HL-60 (cell line): Measurements from ENCODE around the gene CENPP.

ENCODE experiments used
- DNase-seq, 2 experiments: peaks; one replicate each; pipeline ENCODE4 v3.0.0-alpha.2; 2010 to 2020; ENCODE audit warnings: low read depth in 1 of 2, low spot score in 1 of 2
- H3K27ac ChIP-seq: fragments of 250-450 bp; sonication (Bioruptor Pico); replicated peaks from 2 replicates; pipeline ENCODE4 v1.5.1; 2020; ENCODE audit warnings: mild to moderate bottlenecking, moderate library complexity
- H3K27me3 ChIP-seq: fragments of 250-450 bp; sonication (Bioruptor Pico); 2 replicates; pipeline ENCODE4 v1.5.1; 2021; ENCODE audit warnings: mild to moderate bottlenecking, moderate library complexity; ENCODE audit not compliant: insufficient read depth, poor library complexity, severe bottlenecking
- H3K4me3 ChIP-seq: replicated peaks from 2 replicates; pipeline ENCODE4 v1.5.1; 2011; ENCODE audit warnings: mild to moderate bottlenecking, control low read depth, low read length; ENCODE audit not compliant: insufficient read depth
- GABPA ChIP-seq: IDR thresholded peaks from 2 replicates; pipeline ENCODE4 v1.6.1; 2012; ENCODE audit warnings: low read depth
- POLR2AphosphoS5 ChIP-seq: IDR thresholded peaks from 2 replicates; pipeline ENCODE4 v1.6.1; 2012; ENCODE audit warnings: low read depth
- SPI1 ChIP-seq: IDR thresholded peaks from 2 replicates; pipeline ENCODE4 v1.6.1; 2012; ENCODE audit warnings: low read depth, mild to moderate bottlenecking, borderline replicate concordance
- TF ChIP-seq, protein P1 (sequence below): IDR thresholded peaks from one replicate; pipeline ENCODE4 v1.5.1; 2011; ENCODE audit warnings: low read length, control low read depth, inconsistent platforms; ENCODE audit not compliant: insufficient read depth
- TF ChIP-seq, protein P2 (sequence below): IDR thresholded peaks from 2 replicates; pipeline ENCODE4 v1.6.1; 2012; ENCODE audit warnings: low read depth; ENCODE audit not compliant: insufficient replicate concordance

Gene CENPP

DNA sequence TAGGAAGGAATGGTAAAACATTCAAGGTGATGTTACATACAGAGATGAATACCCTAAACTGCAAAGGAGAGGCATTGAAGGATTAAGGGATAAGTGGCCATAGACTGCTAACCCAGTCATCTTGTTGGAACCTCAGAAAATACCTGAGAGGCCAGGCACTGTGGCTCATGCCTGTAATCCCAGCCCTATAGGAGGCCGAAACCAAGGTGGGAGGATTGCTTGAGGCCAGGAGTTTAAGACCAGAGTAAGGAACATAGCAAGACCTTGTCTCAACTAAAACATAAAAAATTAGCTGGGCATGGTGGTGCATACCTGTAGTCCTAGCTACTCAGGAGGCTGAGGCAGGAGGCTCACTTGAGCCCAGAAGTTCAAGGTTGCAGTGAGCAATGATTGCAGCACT, 199.1 kb downstream of the CENPP start:
- H3K27me3 ChIP-seq: no peaks in the 10 kb centered on the region
- TF ChIP-seq, protein P1, sequence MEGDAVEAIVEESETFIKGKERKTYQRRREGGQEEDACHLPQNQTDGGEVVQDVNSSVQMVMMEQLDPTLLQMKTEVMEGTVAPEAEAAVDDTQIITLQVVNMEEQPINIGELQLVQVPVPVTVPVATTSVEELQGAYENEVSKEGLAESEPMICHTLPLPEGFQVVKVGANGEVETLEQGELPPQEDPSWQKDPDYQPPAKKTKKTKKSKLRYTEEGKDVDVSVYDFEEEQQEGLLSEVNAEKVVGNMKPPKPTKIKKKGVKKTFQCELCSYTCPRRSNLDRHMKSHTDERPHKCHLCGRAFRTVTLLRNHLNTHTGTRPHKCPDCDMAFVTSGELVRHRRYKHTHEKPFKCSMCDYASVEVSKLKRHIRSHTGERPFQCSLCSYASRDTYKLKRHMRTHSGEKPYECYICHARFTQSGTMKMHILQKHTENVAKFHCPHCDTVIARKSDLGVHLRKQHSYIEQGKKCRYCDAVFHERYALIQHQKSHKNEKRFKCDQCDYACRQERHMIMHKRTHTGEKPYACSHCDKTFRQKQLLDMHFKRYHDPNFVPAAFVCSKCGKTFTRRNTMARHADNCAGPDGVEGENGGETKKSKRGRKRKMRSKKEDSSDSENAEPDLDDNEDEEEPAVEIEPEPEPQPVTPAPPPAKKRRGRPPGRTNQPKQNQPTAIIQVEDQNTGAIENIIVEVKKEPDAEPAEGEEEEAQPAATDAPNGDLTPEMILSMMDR: no peak
- TF ChIP-seq SPI1 (no peak), GABPA (no peak), POLR2AphosphoS5 (no peak)
- TF ChIP-seq, protein P2, sequence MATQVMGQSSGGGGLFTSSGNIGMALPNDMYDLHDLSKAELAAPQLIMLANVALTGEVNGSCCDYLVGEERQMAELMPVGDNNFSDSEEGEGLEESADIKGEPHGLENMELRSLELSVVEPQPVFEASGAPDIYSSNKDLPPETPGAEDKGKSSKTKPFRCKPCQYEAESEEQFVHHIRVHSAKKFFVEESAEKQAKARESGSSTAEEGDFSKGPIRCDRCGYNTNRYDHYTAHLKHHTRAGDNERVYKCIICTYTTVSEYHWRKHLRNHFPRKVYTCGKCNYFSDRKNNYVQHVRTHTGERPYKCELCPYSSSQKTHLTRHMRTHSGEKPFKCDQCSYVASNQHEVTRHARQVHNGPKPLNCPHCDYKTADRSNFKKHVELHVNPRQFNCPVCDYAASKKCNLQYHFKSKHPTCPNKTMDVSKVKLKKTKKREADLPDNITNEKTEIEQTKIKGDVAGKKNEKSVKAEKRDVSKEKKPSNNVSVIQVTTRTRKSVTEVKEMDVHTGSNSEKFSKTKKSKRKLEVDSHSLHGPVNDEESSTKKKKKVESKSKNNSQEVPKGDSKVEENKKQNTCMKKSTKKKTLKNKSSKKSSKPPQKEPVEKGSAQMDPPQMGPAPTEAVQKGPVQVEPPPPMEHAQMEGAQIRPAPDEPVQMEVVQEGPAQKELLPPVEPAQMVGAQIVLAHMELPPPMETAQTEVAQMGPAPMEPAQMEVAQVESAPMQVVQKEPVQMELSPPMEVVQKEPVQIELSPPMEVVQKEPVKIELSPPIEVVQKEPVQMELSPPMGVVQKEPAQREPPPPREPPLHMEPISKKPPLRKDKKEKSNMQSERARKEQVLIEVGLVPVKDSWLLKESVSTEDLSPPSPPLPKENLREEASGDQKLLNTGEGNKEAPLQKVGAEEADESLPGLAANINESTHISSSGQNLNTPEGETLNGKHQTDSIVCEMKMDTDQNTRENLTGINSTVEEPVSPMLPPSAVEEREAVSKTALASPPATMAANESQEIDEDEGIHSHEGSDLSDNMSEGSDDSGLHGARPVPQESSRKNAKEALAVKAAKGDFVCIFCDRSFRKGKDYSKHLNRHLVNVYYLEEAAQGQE: no peak
- H3K4me3 ChIP-seq: no peak overlapping the region
- no peak for DNase-seq
- no peak overlapping the region for H3K27ac ChIP-seq

DNA sequence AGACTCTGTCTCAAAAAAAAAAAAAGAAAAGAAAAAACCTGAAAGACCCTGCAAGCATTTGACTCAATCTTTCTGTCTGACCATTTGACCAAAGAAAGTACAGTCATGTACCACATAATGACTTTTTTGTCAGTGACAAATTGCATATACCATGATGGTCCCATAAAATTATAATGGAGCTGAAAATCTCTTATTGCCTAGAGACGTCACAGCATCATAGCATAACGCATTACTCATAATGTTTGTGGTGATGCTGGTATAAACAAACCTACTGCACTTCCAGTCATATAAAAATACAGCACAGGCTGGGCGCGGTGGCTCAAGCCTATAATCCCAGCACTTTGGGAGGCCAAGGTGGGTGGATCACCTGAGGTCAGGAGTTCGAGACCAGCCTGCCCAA, 199.6 kb downstream of the CENPP start:
- H3K27ac ChIP-seq: no peak overlapping the region
- DNase-seq: no peak
- H3K4me3 ChIP-seq: no peak overlapping the region
- H3K27me3 ChIP-seq: no peaks in the 10 kb centered on the region
- no peak for TF ChIP-seq SPI1
- TF ChIP-seq, protein P2: no peak
- no peak for TF ChIP-seq GABPA
- TF ChIP-seq, protein P1: no peak
- TF ChIP-seq POLR2AphosphoS5: no peak

DNA sequence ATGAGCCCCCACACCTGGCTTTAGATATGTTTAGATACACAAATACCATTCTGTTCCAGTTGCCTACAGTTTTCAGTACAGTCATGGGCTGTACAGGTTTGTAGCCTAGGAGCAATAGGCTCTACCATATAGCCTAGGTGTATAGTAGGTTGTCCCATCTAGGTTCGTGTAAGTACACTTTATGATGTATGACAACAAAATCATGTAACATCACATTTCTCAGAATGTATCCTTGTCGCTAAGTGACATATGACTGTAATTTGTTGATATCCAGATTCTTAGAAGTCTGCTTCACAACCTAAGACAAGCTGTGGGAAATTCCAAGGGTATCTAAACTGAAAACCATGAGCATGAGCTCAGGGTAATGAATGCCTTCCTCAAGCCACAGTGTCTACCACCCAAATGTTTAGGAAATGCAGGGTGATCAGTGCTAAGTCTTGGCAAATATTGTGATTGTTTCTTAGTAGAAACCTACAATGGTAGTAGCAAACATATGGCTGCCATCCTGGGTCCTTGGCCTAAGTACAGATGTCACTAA, 201.6 kb downstream of the CENPP start:
- H3K4me3 ChIP-seq: no peak overlapping the region
- no peak overlapping the region for H3K27ac ChIP-seq
- no peak for DNase-seq
- no peaks in the 10 kb centered on the region for H3K27me3 ChIP-seq
- TF ChIP-seq POLR2AphosphoS5: no peak

DNA sequence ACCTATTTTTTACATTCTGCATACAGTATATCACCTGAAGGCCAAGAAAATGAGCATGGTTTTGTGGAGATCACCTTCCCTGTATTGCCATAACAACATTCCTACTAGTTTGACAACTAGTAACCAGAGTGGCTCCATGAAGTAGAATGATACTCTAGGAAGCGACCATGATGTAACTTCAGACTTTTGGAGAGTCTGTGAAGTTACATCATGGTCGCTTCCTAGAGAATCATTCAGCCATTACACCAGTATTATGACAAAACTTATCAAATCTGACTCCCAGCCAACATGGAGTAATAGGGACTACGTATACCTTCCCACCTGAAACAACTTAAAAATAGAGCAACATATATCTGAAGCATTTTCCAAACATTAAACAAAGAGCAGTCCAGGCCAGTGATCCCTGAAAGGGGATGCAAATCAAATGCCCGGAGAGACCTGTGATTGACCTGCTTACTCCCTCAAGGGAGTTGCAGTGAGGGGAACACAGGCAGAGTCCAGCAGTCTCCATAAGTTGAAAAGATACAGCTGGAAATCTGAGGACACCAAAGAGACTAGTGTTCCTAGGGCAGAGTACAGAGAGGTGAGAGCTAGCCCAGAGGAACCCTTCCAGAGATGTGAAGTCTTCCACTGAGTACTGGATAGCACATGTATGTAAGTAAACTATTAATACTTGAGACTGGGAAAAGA, 202.2 kb downstream of the CENPP start:
- no peak for DNase-seq
- TF ChIP-seq SPI1: no peak
- TF ChIP-seq, protein P2: no peak
- no peak overlapping the region for H3K4me3 ChIP-seq

More for the DNA sequence above, 202.2 kb downstream of the CENPP start:
- no peak overlapping the region for H3K27ac ChIP-seq
- H3K27me3 ChIP-seq: no peaks in the 10 kb centered on the region
